SK-N-MC (cell line): ENCODE measurements around the gene MOCS2.
"Not testable (repeated sequence)": the region's sequence is repeated elsewhere in the genome, so short reads cannot be mapped to it uniquely, and the experiment has no call there.

Experiments
- EZH2 ChIP-seq: fragments of 200-600 bp; sonication (generic); IDR thresholded peaks from one replicate; pipeline ENCODE4 v1.6.1; 2017; ENCODE audit warnings: antibody characterized with exemption
- POLR2AphosphoS5 ChIP-seq: IDR thresholded peaks from 2 replicates; pipeline ENCODE4 v1.6.1; 2012; ENCODE audit warnings: mild to moderate bottlenecking, low read depth, low read length, borderline replicate concordance

DNA sequence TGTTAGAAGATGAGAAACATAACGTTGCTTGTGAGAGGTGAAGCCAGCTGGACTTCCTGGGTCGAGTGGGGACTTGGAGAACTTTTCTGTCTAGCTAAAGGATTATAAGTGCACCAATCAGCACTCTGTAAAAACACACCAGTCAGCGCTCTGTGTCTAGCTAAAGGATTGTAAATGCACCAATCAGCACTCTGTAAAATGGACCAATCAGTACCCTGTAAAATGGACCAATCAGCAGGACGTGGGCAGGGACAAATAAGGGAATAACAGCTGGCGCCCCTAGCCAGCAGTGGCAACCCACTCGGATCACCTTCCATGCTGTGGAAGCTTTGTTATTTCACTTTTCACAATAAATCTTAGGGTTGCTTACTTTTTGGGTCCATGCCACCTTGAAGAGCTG, 2.8 kb upstream of the MOCS2 start:
- not testable (repeated sequence) for TF ChIP-seq EZH2, POLR2AphosphoS5
